AG10803 (cell line): ENCODE data around the gene RAI14.

ENCODE experiments used
- DNase-seq: peaks from one replicate; pipeline ENCODE4 v3.0.0; 2010; ENCODE audit warnings: low read depth
- H3K4me3 ChIP-seq: 2 replicates; pipeline ENCODE4 v1.5.1; 2011; ENCODE audit warnings: mild to moderate bottlenecking, low read length, control low read depth
- CTCF ChIP-seq: conservative IDR thresholded peaks from 2 replicates; pipeline ENCODE4 v1.5.1; 2011; ENCODE audit warnings: mild to moderate bottlenecking, low read length, control low read depth, inconsistent platforms

RAI14 gene

GRCh38 chr5:34691326-34691725 is 35.2 kb downstream of the RAI14 start:
- no peak overlapping the region for H3K4me3 ChIP-seq
- peak; percentile 75 for DNase-seq

GRCh38 chr5:34692786-34693185 is 36.7 kb downstream of the RAI14 start:
- no peak overlapping the region for H3K4me3 ChIP-seq
- DNase-seq: no peak
- TF ChIP-seq CTCF: no peak

More at GRCh38 chr5:34691326-34691725, 35.2 kb downstream of the RAI14 start:
- TF ChIP-seq CTCF: no peak

GRCh38 chr5:34694012-34694411 is 37.9 kb downstream of the RAI14 start:
- no peak overlapping the region for H3K4me3 ChIP-seq
- DNase-seq: no peak
- TF ChIP-seq CTCF: no peak

GRCh38 chr5:34694685-34695084 is 38.6 kb downstream of the RAI14 start:
- no peak for DNase-seq
- no peak for TF ChIP-seq CTCF
- H3K4me3 ChIP-seq: no peak overlapping the region

- no peak for TF ChIP-seq CTCF
- DNase-seq: peak; percentile 17
- H3K4me3 ChIP-seq: peak overlapping the region; percentile 33
Measured at GRCh38 chr5:34695275-34696027, 39.3 kb downstream of the RAI14 start.

- no peak for DNase-seq
- no peak for TF ChIP-seq CTCF
- H3K4me3 ChIP-seq: no peak overlapping the region
Measured at GRCh38 chr5:34697308-34698108, 41.4 kb downstream of the RAI14 start.

- DNase-seq: no peak
- no peak overlapping the region for H3K4me3 ChIP-seq
- TF ChIP-seq CTCF: no peak
Measured at GRCh38 chr5:34698109-34698419, 41.9 kb downstream of the RAI14 start.
